NCI-H748 (cell line): ENCODE measurements around the gene UQCRQ.
A peak's percentile ranks its signal among the peaks of the same experiment; 100 is the strongest.

ENCODE experiments used
- DNase-seq: peaks from one replicate; lab custom pipeline; 2025; ENCODE audit not compliant: unreplicated experiment; lab: John Stamatoyannopoulos, UW

Gene UQCRQ

GRCh38 chr5:132866342-132867045 is at the start of gene UQCRQ, which contains the start of gene GDF9:
Gene UQCRQ (plus strand): TSS chr5:132866642. CDS start chr5:132866882, 240 bp downstream.
Gene GDF9 (minus strand): TSS chr5:132866469. CDS start chr5:132864533, 1,936 bp downstream.
- peak; percentile 99 for DNase-seq

- DNase-seq: no peak
These were observed 49.4 kb upstream of the UQCRQ start for GRCh38 chr5:132817011-132817410.

GRCh38 chr5:132819468-132819867 is 47.0 kb upstream of the UQCRQ start:
- no peak for DNase-seq

- peak; percentile 91 for DNase-seq
These were observed 46.2 kb upstream of the UQCRQ start for GRCh38 chr5:132820162-132820754.

GRCh38 chr5:132821350-132821749 is 45.1 kb upstream of the UQCRQ start:
- DNase-seq: no peak

- no peak for DNase-seq
These were observed 44.7 kb upstream of the UQCRQ start for GRCh38 chr5:132821791-132822190.

- peak; percentile 45 for DNase-seq
These were observed 43.6 kb upstream of the UQCRQ start for GRCh38 chr5:132822650-132823480.

- no peak for DNase-seq
These were observed 42.9 kb upstream of the UQCRQ start for GRCh38 chr5:132823481-132824050.

GRCh38 chr5:132824426-132824825 is 42.0 kb upstream of the UQCRQ start:
- no peak for DNase-seq

- no peak for DNase-seq
These were observed 41.2 kb upstream of the UQCRQ start for GRCh38 chr5:132825033-132825833.

- no peak for DNase-seq
These were observed 40.5 kb upstream of the UQCRQ start for GRCh38 chr5:132825834-132826391.

- DNase-seq: no peak
These were observed 39.9 kb upstream of the UQCRQ start for GRCh38 chr5:132826424-132827082.

GRCh38 chr5:132827943-132828673 is 38.3 kb upstream of the UQCRQ start:
- no peak for DNase-seq

- DNase-seq: no peak
These were observed 37.5 kb upstream of the UQCRQ start for GRCh38 chr5:132828846-132829494.

GRCh38 chr5:132829742-132830435 is 36.6 kb upstream of the UQCRQ start:
- peak; percentile 84 for DNase-seq

- DNase-seq: peak; percentile 81
These were observed 35.9 kb upstream of the UQCRQ start, which contains the start of gene SHROOM1 for GRCh38 chr5:132830436-132831094. Gene SHROOM1 (minus strand): TSS chr5:132830647. CDS start chr5:132826140, 4,507 bp downstream.
